H1 (cell line): ENCODE results near the gene FOXL1. TPM values are rescaled to one million over a fixed set of nuclear protein-coding genes. Genes with fewer than 3 reads are reported as not detected.

Experiments used
- CTCF ChIA-PET: fragments of 300-600 bp; sonication (Branson Sonifier 250); formaldehyde crosslinking; loops from one replicate; lab custom pipeline; 2021; ENCODE audit not compliant: partially characterized antibody; lab: Charles Lee
- POLR2A ChIA-PET: fragments of 300-600 bp; sonication (Branson Sonifier 250); formaldehyde crosslinking; loops from one replicate; lab custom pipeline; 2021; ENCODE audit warnings: inconsistent platforms; ENCODE audit not compliant: partially characterized antibody; lab: Charles Lee
- DNase-seq, 2 experiments: peaks; one replicate each; pipeline versions ENCODE4 v3.0.0 to v3.0.0-alpha.2; 2010 to 2022; ENCODE audit warnings: low spot score in 2 of 2, low read depth in 1 of 2, mixed read lengths in 1 of 2
- FAIRE-seq: peaks from 2 replicates; lab custom pipeline; 2011; peaks lifted over from hg19 to GRCh38; lab: Jason Lieb, UNC
- H2AFZ ChIP-seq: 2 replicates; pipeline ENCODE4 v1.8.1; 2012; ENCODE audit warnings: low read length, inconsistent platforms
- H2AK5ac ChIP-seq: 2 replicates; pipeline ENCODE4 v1.6.1; 2013; ENCODE audit warnings: low read depth, low read length
- H2BK120ac ChIP-seq: replicated peaks from 2 replicates; pipeline ENCODE3; 2013; ENCODE audit warnings: low read depth, low read length, inconsistent platforms
- H2BK12ac ChIP-seq: 2 replicates; pipeline ENCODE4 v1.6.1; 2013; ENCODE audit warnings: low read depth, low read length
- H2BK15ac ChIP-seq: 2 replicates; pipeline ENCODE4 v1.6.1; 2013; ENCODE audit warnings: low read length
- H2BK20ac ChIP-seq: 2 replicates; pipeline ENCODE4 v1.6.1; 2013; ENCODE audit warnings: low read length
- H2BK5ac ChIP-seq: 2 replicates; pipeline ENCODE4 v1.6.1; 2013; ENCODE audit warnings: low read depth, low read length
- H3K14ac ChIP-seq: 2 replicates; pipeline ENCODE4 v1.6.1; 2013; ENCODE audit warnings: inconsistent platforms; ENCODE audit not compliant: insufficient read length
- H3K18ac ChIP-seq: 2 replicates; pipeline ENCODE4 v1.6.1; 2013; ENCODE audit warnings: low read length; ENCODE audit errors: extremely low read depth
- H3K23ac ChIP-seq: 2 replicates; pipeline ENCODE4 v1.6.1; 2013; ENCODE audit warnings: inconsistent platforms; ENCODE audit not compliant: insufficient read length
- H3K23me2 ChIP-seq: 2 replicates; pipeline ENCODE4 v1.6.1; 2013; ENCODE audit warnings: low read depth, low read length
- H3K27ac ChIP-seq: 2 replicates; pipeline ENCODE4 v1.6.1; 2011; ENCODE audit warnings: low read depth, low read length, inconsistent platforms
- H3K27me3 ChIP-seq, 4 experiments: replicated peaks in 1 of 4; 1 replicate in 1 of 4; 2 replicates in 3 of 4; pipeline versions ENCODE4 v1.6.1 to v1.8.1; 2011 to 2013; ENCODE audit warnings: low read length in 3 of 4, mild to moderate bottlenecking in 3 of 4, inconsistent platforms in 2 of 4, mixed read lengths in 2 of 4, moderate library complexity in 1 of 4; ENCODE audit not compliant: control insufficient read depth in 3 of 4, insufficient read depth in 3 of 4; ENCODE audit errors: extremely low read depth in 1 of 4
- H3K36me3 ChIP-seq, 4 experiments: 2 replicates each; pipeline versions ENCODE4 v1.6.1 to v1.8.1; 2011 to 2013; ENCODE audit warnings: mild to moderate bottlenecking in 4 of 4, low read length in 3 of 4, moderate library complexity in 2 of 4, control low read depth in 1 of 4, inconsistent platforms in 1 of 4; ENCODE audit not compliant: insufficient read depth in 4 of 4, control insufficient read depth in 2 of 4
- H3K4ac ChIP-seq: replicated peaks from 2 replicates; pipeline ENCODE3; 2013; ENCODE audit warnings: low read length, low read depth, mixed read lengths, inconsistent platforms; ENCODE audit not compliant: insufficient read length
- H3K4me1 ChIP-seq, 4 experiments: replicated peaks in 1 of 4; 1 replicate in 1 of 4; 2 replicates in 3 of 4; pipeline versions ENCODE4 v1.6.1 to v1.8.1; 2011 to 2013; ENCODE audit warnings: low read length in 3 of 4, inconsistent platforms in 2 of 4, mixed read lengths in 1 of 4; ENCODE audit not compliant: insufficient read depth in 4 of 4, control insufficient read depth in 3 of 4
- H3K4me2 ChIP-seq, 2 experiments: 2 replicates each; pipeline versions ENCODE4 v1.6.1 to v1.8.1; 2011 to 2013; ENCODE audit warnings: low read depth in 2 of 2, low read length in 2 of 2, control low read depth in 1 of 2, inconsistent platforms in 1 of 2, mild to moderate bottlenecking in 1 of 2; ENCODE audit not compliant: insufficient read depth in 1 of 2
- H3K4me3 ChIP-seq, 4 experiments: fragments of 200-600, 300-600 bp in 1 of 4; sonication (generic), shearing (Covaris generic), sonication (Bioruptor Twin) in 1 of 4; 2 replicates each; pipeline versions ENCODE4 v1.5.1 to v1.8.1; 2011 to 2016; ENCODE audit warnings: low read length in 4 of 4, low read depth in 3 of 4, control low read depth in 2 of 4, inconsistent platforms in 2 of 4, mild to moderate bottlenecking in 2 of 4, mixed read lengths in 1 of 4, moderate library complexity in 1 of 4; ENCODE audit not compliant: insufficient read depth in 2 of 4; ENCODE audit errors: extremely low read depth in 1 of 4
- H3K56ac ChIP-seq: replicated peaks from 2 replicates; pipeline ENCODE3; 2013; ENCODE audit warnings: low read depth, mild to moderate bottlenecking, mixed read lengths, low read length, inconsistent platforms; ENCODE audit not compliant: insufficient read length
- H3K79me1 ChIP-seq: 2 replicates; pipeline ENCODE4 v1.6.1; 2013; ENCODE audit warnings: low read depth, low read length, control low read depth
- H3K79me2 ChIP-seq, 2 experiments: 2 replicates each; pipeline versions ENCODE4 v1.6.1 to v1.8.1; 2012 to 2013; ENCODE audit warnings: low read length in 2 of 2, mild to moderate bottlenecking in 2 of 2, inconsistent platforms in 1 of 2; ENCODE audit not compliant: insufficient read depth in 2 of 2, control insufficient read depth in 1 of 2
- H3K9ac ChIP-seq, 4 experiments: replicated peaks in 1 of 4; 1 replicate in 1 of 4; 2 replicates in 3 of 4; pipeline versions ENCODE4 v1.6.1 to v1.8.1; 2011 to 2013; ENCODE audit warnings: low read depth in 3 of 4, low read length in 3 of 4, control low read depth in 2 of 4, mild to moderate bottlenecking in 2 of 4, moderate library complexity in 2 of 4, inconsistent platforms in 1 of 4; ENCODE audit errors: extremely low read depth in 1 of 4
- H3K9me3 ChIP-seq, 2 experiments: 2 replicates each; pipeline versions ENCODE4 v1.6.1 to v1.8.1; 2012 to 2013; ENCODE audit warnings: mild to moderate bottlenecking in 2 of 2, moderate library complexity in 2 of 2, control low read depth in 1 of 2, inconsistent platforms in 1 of 2, low read depth in 1 of 2, low read length in 1 of 2, mixed read lengths in 1 of 2; ENCODE audit not compliant: insufficient read depth in 2 of 2
- H4K20me1 ChIP-seq, 2 experiments: replicated peaks in 1 of 2; 2 replicates each; pipeline versions ENCODE3 to v1.8.1; 2011 to 2013; ENCODE audit warnings: inconsistent platforms in 2 of 2, low read length in 2 of 2, mild to moderate bottlenecking in 1 of 2; ENCODE audit not compliant: insufficient read depth in 2 of 2, control insufficient read depth in 1 of 2
- H4K5ac ChIP-seq: 2 replicates; pipeline ENCODE4 v1.6.1; 2013; ENCODE audit warnings: low read length, low read depth, mixed read lengths, inconsistent platforms; ENCODE audit not compliant: insufficient read length
- H4K8ac ChIP-seq: 2 replicates; pipeline ENCODE4 v1.8.0; 2013; ENCODE audit warnings: mild to moderate bottlenecking, moderate library complexity, low read length, inconsistent platforms; ENCODE audit not compliant: insufficient read depth; ENCODE audit errors: extremely low read depth
- H4K91ac ChIP-seq: replicated peaks from 2 replicates; pipeline ENCODE3; 2013; ENCODE audit warnings: low read length, mixed read lengths, inconsistent platforms; ENCODE audit not compliant: insufficient read length
- ATF3 ChIP-seq: IDR thresholded peaks from 2 replicates; pipeline ENCODE4 v1.6.1; 2011; ENCODE audit warnings: low read depth, mild to moderate bottlenecking, low read length; ENCODE audit not compliant: insufficient read depth
- CBX5 ChIP-seq: fragments of 300-800, 300-1000 bp; sonication (generic); IDR thresholded peaks from 2 replicates; pipeline ENCODE4 v1.7.1; 2016; ENCODE audit warnings: antibody characterized with exemption, low read length, low read depth
- CHD1 ChIP-seq: IDR thresholded peaks from 2 replicates; pipeline ENCODE4 v1.6.1; 2012; ENCODE audit warnings: low read depth, low read length, improper control_type of control experiment
- EP300 ChIP-seq, 2 experiments: IDR thresholded peaks; 1 replicate in 1 of 2; 2 replicates in 1 of 2; pipeline ENCODE4 v1.6.1; 2011 to 2012; ENCODE audit warnings: low read depth in 2 of 2, low read length in 2 of 2, mild to moderate bottlenecking in 2 of 2, borderline replicate concordance in 1 of 2, inconsistent platforms in 1 of 2, moderate library complexity in 1 of 2
- HDAC2 ChIP-seq, 2 experiments: fragments of 300-600 bp in 1 of 2; sonication (generic) in 1 of 2; IDR thresholded peaks; 2 replicates each; pipeline ENCODE4 v1.6.1; 2011 to 2012; ENCODE audit warnings: low read depth in 2 of 2, low read length in 2 of 2, mild to moderate bottlenecking in 2 of 2, moderate library complexity in 2 of 2, borderline replicate concordance in 1 of 2, inconsistent platforms in 1 of 2
- JUND ChIP-seq: IDR thresholded peaks from 2 replicates; pipeline ENCODE4 v1.6.1; 2011; ENCODE audit warnings: mild to moderate bottlenecking, improper control_type of control experiment, low read length
- KDM1A ChIP-seq: fragments of 200-600, 300-600 bp; sonication (generic); IDR thresholded peaks from 2 replicates; pipeline ENCODE4 v1.7.1; 2016; ENCODE audit warnings: mild to moderate bottlenecking, low read length, borderline replicate concordance
- KDM5A ChIP-seq: fragments of 200-600 bp; IDR thresholded peaks from 2 replicates; pipeline ENCODE4 v1.7.1; 2012; ENCODE audit warnings: mild to moderate bottlenecking, low read length, inconsistent platforms, mixed read lengths
- POLR2AphosphoS5 ChIP-seq: IDR thresholded peaks from 2 replicates; pipeline ENCODE4 v1.6.1; 2011; ENCODE audit warnings: low read depth, low read length
- RBBP5 ChIP-seq: IDR thresholded peaks from 2 replicates; pipeline ENCODE4 v1.7.1; 2012; ENCODE audit warnings: low read depth, mild to moderate bottlenecking, inconsistent platforms, low read length, moderate library complexity, borderline replicate concordance
- TAF1 ChIP-seq: IDR thresholded peaks from 2 replicates; pipeline ENCODE4 v1.6.1; 2011; ENCODE audit warnings: mild to moderate bottlenecking, low read depth, low read length
- WGBS, 2 experiments: shearing (Covaris generic) in 1 of 2; methylation state at CpG; one replicate each; pipeline versions ENCODE4 v1.1.6 to v1.1.7; 2013 to 2015; ENCODE audit warnings: low lambda C conversion rate in 2 of 2, mixed read lengths in 2 of 2, inconsistent platforms in 1 of 2, low coverage in 1 of 2, missing lambda C conversion rate in 1 of 2; ENCODE audit not compliant: insufficient replicate concordance in 2 of 2, insufficient coverage in 1 of 2, insufficient read length in 1 of 2; ENCODE audit errors: extremely low coverage in 1 of 2, missing lambda C conversion rate in 1 of 2; 5-methylcytosine and 5-hydroxymethylcytosine counted together
- polyA plus RNA-seq, 7 experiments: library from polyadenylated mRNA; depleted of rRNA in 3 of 7; stranded (reverse) in 5 of 7; unstranded in 2 of 7; fragments of >200 nt in 5 of 7; fragments of 200-250 nt in 2 of 7; gene quantifications; 1 replicate in 5 of 7; 2 replicates in 1 of 7; 4 replicates in 1 of 7; pipeline versions ENCODE4 v1.2.1 to v1.2.3, GENCODE V29; 2011 to 2013; ENCODE audit warnings: missing spikeins in 2 of 7, mixed read lengths in 2 of 7
- total RNA-seq: library from RNA; stranded (reverse); fragmentation: NEBNext Ultra II Directional; extraction: Animal tissue kit (Norgen Biotek cat#: 25700); gene quantifications from 2 replicates; pipeline ENCODE4 v1.2.1, GENCODE V29; 2021

The FOXL1 gene
- total and polyA plus RNA-seq, 2 of the 8 experiments (the other 6 are each of a cell fraction or from before 2014, with no cell fraction given), result 0.03 TPM; not detected in 1

GRCh38 chr16:86558355-86559193 is 19.8 kb upstream of the FOXL1 start:
- WGBS, 2 experiments, result 86% methylated on average over 27 of the region's 28 CpGs; no CpG with 5 or more reads in 1 of the 2 experiments

More at GRCh38 chr16:86558355-86559193, 19.8 kb upstream of the FOXL1 start:
- Histone ChIP-seq H4K91ac (no peak overlapping the region), H3K4me3 (no peak overlapping the region), H4K20me1 (no peaks in the 10 kb centered on the region), H3K14ac (no peak overlapping the region), H3K79me2 (no peaks in the 10 kb centered on the region; a peak in 1 of 4 replicates), H3K4me1 (peaks cover 0 to 7% (median 3%) of the 10 kb centered on the region in 4 experiments; a peak in 4 of 7 replicates), H2BK20ac (no peak overlapping the region), H3K9me3 (no peaks in the 10 kb centered on the region; a peak in 1 of 4 replicates), H2AK5ac (no peak overlapping the region), H3K18ac (no peak overlapping the region), H3K9ac (no peak overlapping the region), H2BK120ac (no peak overlapping the region), H3K23me2 (peaks cover 4% of the 10 kb centered on the region; the same call in 1 of the 2 replicates), H3K23ac (no peak overlapping the region), H3K36me3 (no peaks in the 10 kb centered on the region), H3K56ac (no peak overlapping the region), H3K4me2 (no peak overlapping the region), H2BK12ac (no peak overlapping the region), H3K79me1 (no peaks in the 10 kb centered on the region; the same call in 1 of the 2 replicates), H3K27ac (no peak overlapping the region), H4K5ac (no peak overlapping the region), H3K27me3 (peaks cover 0 to 15% (median 7%) of the 10 kb centered on the region in 4 experiments; a peak in 4 of 7 replicates), H3K4ac (no peak overlapping the region), H2AFZ (no peak overlapping the region), H2BK15ac (no peak overlapping the region), H4K8ac (no peak overlapping the region), H2BK5ac (no peak overlapping the region)
- FAIRE-seq (no peak), DNase-seq (no peak)
- TF ChIP-seq EP300 (IDR thresholded peaks at IDR 0.05; ENCODE audit: borderline replicate concordance in 1 of 2, low read depth in 2 of 2, low read length in 2 of 2) (no peak), POLR2AphosphoS5 (no peak), KDM1A (no peak), ATF3 (no peak), CBX5 (no peak), RBBP5 (no peak), JUND (no peak), CHD1 (no peak), HDAC2 (IDR thresholded peaks at IDR 0.05; ENCODE audit: borderline replicate concordance in 1 of 2, low read depth in 2 of 2, low read length in 2 of 2) (no peak), TAF1 (no peak), KDM5A (no peak)
- CTCF ChIA-PET, result interaction anchor here (0.5 to 1.6 kb wide), 8 partner anchors 42 to 836 kb away, joined by 3 to 5 read pairs (median 4); no protein-coding TSS in a partner anchor
- POLR2A ChIA-PET, result no interaction called here
